ENCODE data around the gene MRPL34.

- TF ChIP-seq CTCF (conservative IDR thresholded peaks at IDR 0.05; ENCODE audit: low read depth, low read length) = no peak
- no peak for TF ChIP-seq EZH2phosphoT487 (IDR thresholded peaks at IDR 0.05; ENCODE audit: borderline replicate concordance, low read length)
- no peak for TF ChIP-seq EZH2 (IDR thresholded peaks at IDR 0.05; ENCODE audit: low read length, unreplicated experiment)
These were observed 36.9 kb upstream of the MRPL34 start for GRCh38 chr19:17268754-17269153.
